ENCODE data around the gene SLC8B1.

The SLC8B1 gene

GRCh38 chr12:113328368-113328889 lies 6.5 kb downstream of the SLC8B1 start:
- TF ChIP-seq CTCF (IDR thresholded peaks at IDR 0.05; ENCODE audit: low read depth, low read length) = no peak
- DNase-seq (ENCODE audit: low read depth, low spot score) = no peak
- in situ Hi-C loops (cut with HindIII; ENCODE audit: low sequenced_read_pairs) = no loop called here
- H3K4me3 ChIP-seq (ENCODE audit: low read depth, low read length) = no peak overlapping the region

- in situ Hi-C loops (cut with HindIII; ENCODE audit: low sequenced_read_pairs) = no loop called here
- no peak for DNase-seq (ENCODE audit: low read depth, low spot score)
- peak; percentile 9 for TF ChIP-seq CTCF (IDR thresholded peaks at IDR 0.05; ENCODE audit: low read depth, low read length)
These were observed 8.0 kb downstream of the SLC8B1 start for GRCh38 chr12:113326775-113327395.

GRCh38 chr12:113325916-113326315 lies 9.0 kb downstream of the SLC8B1 start:
- TF ChIP-seq CTCF (IDR thresholded peaks at IDR 0.05; ENCODE audit: low read depth, low read length) = no peak
- in situ Hi-C loops (cut with HindIII; ENCODE audit: low sequenced_read_pairs) = no loop called here
- DNase-seq (ENCODE audit: low read depth, low spot score) = peak; percentile 24
- no peak overlapping the region for H3K4me3 ChIP-seq (ENCODE audit: low read depth, low read length)

More at GRCh38 chr12:113326775-113327395, 8.0 kb downstream of the SLC8B1 start:
- H3K4me3 ChIP-seq (ENCODE audit: low read depth, low read length) = no peak overlapping the region

- in situ Hi-C loops (cut with HindIII; ENCODE audit: low sequenced_read_pairs) = no loop called here
- TF ChIP-seq CTCF (IDR thresholded peaks at IDR 0.05; ENCODE audit: low read depth, low read length) = no peak
- DNase-seq (ENCODE audit: low read depth, low spot score) = peak; percentile 50
- H3K4me3 ChIP-seq (ENCODE audit: low read depth, low read length) = no peak overlapping the region
These were observed 12.6 kb downstream of the SLC8B1 start for GRCh38 chr12:113322343-113322742.

GRCh38 chr12:113320401-113320800 lies 14.5 kb downstream of the SLC8B1 start:
- in situ Hi-C loops (cut with HindIII; ENCODE audit: low sequenced_read_pairs) = no loop called here
- H3K4me3 ChIP-seq (ENCODE audit: low read depth, low read length) = no peak overlapping the region
- no peak for TF ChIP-seq CTCF (IDR thresholded peaks at IDR 0.05; ENCODE audit: low read depth, low read length)
- no peak for DNase-seq (ENCODE audit: low read depth, low spot score)

GRCh38 chr12:113318900-113319628 lies 15.8 kb downstream of the SLC8B1 start:
- DNase-seq (ENCODE audit: low read depth, low spot score) = no peak
- in situ Hi-C loops (cut with HindIII; ENCODE audit: low sequenced_read_pairs) = no loop called here
- no peak overlapping the region for H3K4me3 ChIP-seq (ENCODE audit: low read depth, low read length)

More at GRCh38 chr12:113318900-113319628, 15.8 kb downstream of the SLC8B1 start:
- no peak for TF ChIP-seq CTCF (IDR thresholded peaks at IDR 0.05; ENCODE audit: low read depth, low read length)
